HEK293 (cell line): ENCODE measurements around the gene LRRC8B.

ENCODE experiments used
- EGR2 ChIP-seq: fragments of 450-650 bp; formaldehyde crosslinking; IDR thresholded peaks from 2 replicates; pipeline ENCODE4 v1.5.1; 2016; ENCODE audit warnings: low read depth, missing biosample characterization, missing genetic modification characterization
- FEZF1 ChIP-seq: fragments of 450-650 bp; formaldehyde crosslinking; IDR thresholded peaks from 2 replicates; pipeline ENCODE4 v1.5.1; 2016; ENCODE audit warnings: missing biosample characterization, missing genetic modification characterization
- HOXA7 ChIP-seq: sonication (generic); formaldehyde crosslinking; IDR thresholded peaks from 2 replicates; pipeline ENCODE4 v1.8.1; 2022; ENCODE audit warnings: missing genetic modification reagents, borderline replicate concordance
- HOXD13 ChIP-seq: sonication (generic); formaldehyde crosslinking; IDR thresholded peaks from 2 replicates; pipeline ENCODE4 v1.8.0; 2022; ENCODE audit warnings: missing genetic modification reagents, borderline replicate concordance
- PRDM4 ChIP-seq: fragments of 450-650 bp; formaldehyde crosslinking; IDR thresholded peaks from 2 replicates; pipeline ENCODE4 v1.5.1; 2017; ENCODE audit warnings: missing biosample characterization, missing genetic modification characterization
- RBAK ChIP-seq: fragments of 450-650 bp; formaldehyde crosslinking; IDR thresholded peaks from 2 replicates; pipeline ENCODE4 v1.5.1; 2016; ENCODE audit warnings: missing biosample characterization, missing genetic modification characterization
- REPIN1 ChIP-seq: fragments of 450-650 bp; formaldehyde crosslinking; IDR thresholded peaks from 2 replicates; pipeline ENCODE4 v1.5.1; 2017; ENCODE audit warnings: missing biosample characterization, missing genetic modification characterization, low read depth
- SP3 ChIP-seq: fragments of 450-650 bp; formaldehyde crosslinking; IDR thresholded peaks from 2 replicates; pipeline ENCODE4 v1.5.1; 2016; ENCODE audit warnings: missing biosample characterization, missing genetic modification characterization
- ZBTB17 ChIP-seq: fragments of 450-650 bp; formaldehyde crosslinking; IDR thresholded peaks from 2 replicates; pipeline ENCODE4 v1.5.1; 2016; ENCODE audit warnings: missing biosample characterization, missing genetic modification characterization
- ZNF169 ChIP-seq: fragments of 450-650 bp; formaldehyde crosslinking; IDR thresholded peaks from 2 replicates; pipeline ENCODE4 v1.5.1; 2016; ENCODE audit warnings: missing biosample characterization, missing genetic modification characterization
- ZNF174 ChIP-seq: fragments of 450-650 bp; formaldehyde crosslinking; IDR thresholded peaks from 2 replicates; pipeline ENCODE4 v1.5.0; 2017; ENCODE audit warnings: missing biosample characterization, mild to moderate bottlenecking, missing genetic modification characterization
- ZNF184 ChIP-seq: fragments of 450-650 bp; IDR thresholded peaks from 2 replicates; pipeline ENCODE4 v1.5.1; 2018; ENCODE audit warnings: missing biosample characterization, mild to moderate bottlenecking, missing genetic modification characterization
- ZNF2 ChIP-seq: fragments of 450-650 bp; formaldehyde crosslinking; IDR thresholded peaks from 2 replicates; pipeline ENCODE4 v1.5.1; 2016; ENCODE audit warnings: missing biosample characterization, missing genetic modification characterization
- ZNF266 ChIP-seq: fragments of 450-650 bp; formaldehyde crosslinking; IDR thresholded peaks from 2 replicates; pipeline ENCODE4 v1.5.1; 2016; ENCODE audit warnings: missing biosample characterization, missing genetic modification characterization, low read depth
- ZNF391 ChIP-seq: fragments of 450-650 bp; formaldehyde crosslinking; IDR thresholded peaks from 2 replicates; pipeline ENCODE4 v1.5.1; 2016; ENCODE audit warnings: low read depth, missing biosample characterization, missing genetic modification characterization, borderline replicate concordance
- ZNF394 ChIP-seq: fragments of 450-650 bp; formaldehyde crosslinking; IDR thresholded peaks from 2 replicates; pipeline ENCODE4 v1.5.1; 2016; ENCODE audit warnings: missing biosample characterization, missing genetic modification characterization, mild to moderate bottlenecking, moderate library complexity, borderline replicate concordance
- ZNF449 ChIP-seq: fragments of 450-650 bp; formaldehyde crosslinking; IDR thresholded peaks from 2 replicates; pipeline ENCODE4 v1.5.1; 2017; ENCODE audit warnings: missing biosample characterization, mild to moderate bottlenecking, missing genetic modification characterization, moderate library complexity
- ZNF510 ChIP-seq: fragments of 450-650 bp; formaldehyde crosslinking; IDR thresholded peaks from 2 replicates; pipeline ENCODE4 v1.5.1; 2018; ENCODE audit warnings: mild to moderate bottlenecking, missing genetic modification characterization, missing biosample characterization; ENCODE audit not compliant: insufficient replicate concordance
- ZNF558 ChIP-seq: fragments of 450-650 bp; formaldehyde crosslinking; IDR thresholded peaks from 2 replicates; pipeline ENCODE4 v1.5.1; 2016; ENCODE audit warnings: missing biosample characterization, missing genetic modification characterization
- ZNF610 ChIP-seq: fragments of 450-650 bp; formaldehyde crosslinking; IDR thresholded peaks from 2 replicates; pipeline ENCODE4 v1.5.1; 2016; ENCODE audit warnings: missing biosample characterization, missing genetic modification characterization, borderline replicate concordance
- ZNF624 ChIP-seq: fragments of 450-650 bp; formaldehyde crosslinking; IDR thresholded peaks from 2 replicates; pipeline ENCODE4 v1.5.1; 2017; ENCODE audit warnings: missing biosample characterization, missing genetic modification characterization
- ZNF645 ChIP-seq: fragments of 450-650 bp; formaldehyde crosslinking; IDR thresholded peaks from 2 replicates; pipeline ENCODE4; 2016; ENCODE audit warnings: missing biosample characterization, missing genetic modification characterization
- ZNF660 ChIP-seq: fragments of 450-650 bp; IDR thresholded peaks from 2 replicates; pipeline ENCODE4 v1.5.1; 2018; ENCODE audit warnings: missing biosample characterization, mild to moderate bottlenecking, missing genetic modification characterization
- ZNF785 ChIP-seq: fragments of 450-650 bp; formaldehyde crosslinking; IDR thresholded peaks from 2 replicates; pipeline ENCODE4 v1.5.1; 2016; ENCODE audit warnings: missing biosample characterization, missing genetic modification characterization
- ZNF791 ChIP-seq: fragments of 450-650 bp; formaldehyde crosslinking; IDR thresholded peaks from 2 replicates; pipeline ENCODE4 v1.5.1; 2016; ENCODE audit warnings: missing biosample characterization, missing genetic modification characterization
- ZNF792 ChIP-seq: fragments of 450-650 bp; formaldehyde crosslinking; IDR thresholded peaks from 2 replicates; pipeline ENCODE4 v1.5.1; 2016; ENCODE audit warnings: missing biosample characterization, missing genetic modification characterization
- TF ChIP-seq, protein P1 (sequence below): sonication (generic); formaldehyde crosslinking; IDR thresholded peaks from 2 replicates; pipeline ENCODE4 v1.8.1; 2022; ENCODE audit warnings: mild to moderate bottlenecking, moderate library complexity, missing genetic modification reagents
- TF ChIP-seq, protein P2 (sequence below): fragments of 450-650 bp; formaldehyde crosslinking; IDR thresholded peaks from 2 replicates; pipeline ENCODE4 v1.5.1; 2016; ENCODE audit warnings: missing biosample characterization, missing genetic modification characterization
- TF ChIP-seq, protein P3 (sequence below): fragments of 450-650 bp; formaldehyde crosslinking; IDR thresholded peaks from 2 replicates; pipeline ENCODE4 v1.5.1; 2016; ENCODE audit warnings: missing biosample characterization, missing genetic modification characterization
- TF ChIP-seq, protein P4 (sequence below): fragments of 450-650 bp; formaldehyde crosslinking; IDR thresholded peaks from 2 replicates; pipeline ENCODE4 v1.5.1; 2016; ENCODE audit warnings: missing biosample characterization, missing genetic modification characterization

Gene LRRC8B

DNA sequence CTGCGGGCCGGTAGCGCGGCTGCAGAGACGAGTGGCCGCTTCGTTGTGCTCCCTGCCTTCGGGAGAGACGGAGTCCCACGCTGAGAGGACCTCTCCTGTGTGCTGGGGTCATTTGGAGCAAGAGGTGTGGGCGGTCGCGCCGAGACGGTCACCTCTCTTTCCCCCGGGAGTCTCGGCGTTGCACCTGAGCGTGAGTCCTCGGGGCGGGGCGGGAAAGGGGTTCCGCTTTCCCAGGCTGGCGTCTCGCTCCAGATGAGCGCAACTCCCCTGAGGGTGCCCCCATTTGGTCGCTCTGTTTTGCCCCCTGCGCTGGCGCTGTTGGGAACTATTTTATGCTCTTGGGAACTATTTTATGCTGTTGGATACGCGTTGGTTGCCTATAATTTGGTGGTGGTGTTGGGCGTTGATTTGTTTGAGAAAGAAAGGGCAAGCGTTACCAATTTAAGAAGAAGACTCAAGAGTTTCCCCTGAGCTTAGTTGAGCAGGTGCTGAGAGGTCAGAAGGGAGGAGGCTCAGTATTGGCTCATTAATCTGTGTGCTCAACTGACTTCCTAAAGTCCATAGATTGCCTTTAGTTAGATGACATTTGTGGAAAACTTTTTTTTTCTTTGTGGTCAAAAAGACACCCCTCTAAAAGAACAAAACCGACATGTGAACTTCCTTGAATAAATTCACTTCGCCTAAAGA, 683 bp downstream of the LRRC8B start (continued):
- TF ChIP-seq ZNF792 (tag by site-specific recombination) (peak; percentile 55; the same call in 1 of the 2 replicates), ZNF184 (tag by site-specific recombination) (no peak), ZNF449 (no peak), RBAK (tag by site-specific recombination) (no peak), ZNF2 (peak; percentile 49), EGR2 (tag by site-specific recombination) (peak; percentile 23; the same call in 1 of the 2 replicates), SP3 (tag by site-specific recombination) (no peak), ZNF785 (tag by site-specific recombination) (no peak), PRDM4 (tag by site-specific recombination) (no peak), ZNF169 (tag by site-specific recombination) (no peak), ZNF391 (tag by site-specific recombination) (no peak; the same call in 1 of the 2 replicates), REPIN1 (tag by site-specific recombination) (no peak), HOXD13 (CRISPR knock-in tag) (no peak), ZNF610 (0 out of 2 replicates have a peak, but pooled peaks have one; percentile 8), ZNF645 (tag by site-specific recombination) (0 out of 2 replicates have a peak, but pooled peaks have one; percentile 13), ZNF791 (tag by site-specific recombination) (no peak), ZNF624 (tag by site-specific recombination) (no peak), ZBTB17 (tag by site-specific recombination) (peak; percentile 9; the same call in 1 of the 2 replicates), ZNF558 (tag by site-specific recombination) (no peak), ZNF510 (no peak), ZNF394 (tag by site-specific recombination) (0 out of 2 replicates have a peak, but pooled peaks have one; percentile 28), ZNF174 (tag by site-specific recombination) (no peak), ZNF266 (tag by site-specific recombination) (no peak), FEZF1 (no peak), HOXA7 (no peak), ZNF660 (no peak)
- TF ChIP-seq, protein P1, sequence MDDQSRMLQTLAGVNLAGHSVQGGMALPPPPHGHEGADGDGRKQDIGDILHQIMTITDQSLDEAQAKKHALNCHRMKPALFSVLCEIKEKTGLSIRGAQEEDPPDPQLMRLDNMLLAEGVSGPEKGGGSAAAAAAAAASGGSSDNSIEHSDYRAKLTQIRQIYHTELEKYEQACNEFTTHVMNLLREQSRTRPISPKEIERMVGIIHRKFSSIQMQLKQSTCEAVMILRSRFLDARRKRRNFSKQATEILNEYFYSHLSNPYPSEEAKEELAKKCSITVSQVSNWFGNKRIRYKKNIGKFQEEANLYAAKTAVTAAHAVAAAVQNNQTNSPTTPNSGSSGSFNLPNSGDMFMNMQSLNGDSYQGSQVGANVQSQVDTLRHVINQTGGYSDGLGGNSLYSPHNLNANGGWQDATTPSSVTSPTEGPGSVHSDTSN: no peak
- TF ChIP-seq, protein P2, sequence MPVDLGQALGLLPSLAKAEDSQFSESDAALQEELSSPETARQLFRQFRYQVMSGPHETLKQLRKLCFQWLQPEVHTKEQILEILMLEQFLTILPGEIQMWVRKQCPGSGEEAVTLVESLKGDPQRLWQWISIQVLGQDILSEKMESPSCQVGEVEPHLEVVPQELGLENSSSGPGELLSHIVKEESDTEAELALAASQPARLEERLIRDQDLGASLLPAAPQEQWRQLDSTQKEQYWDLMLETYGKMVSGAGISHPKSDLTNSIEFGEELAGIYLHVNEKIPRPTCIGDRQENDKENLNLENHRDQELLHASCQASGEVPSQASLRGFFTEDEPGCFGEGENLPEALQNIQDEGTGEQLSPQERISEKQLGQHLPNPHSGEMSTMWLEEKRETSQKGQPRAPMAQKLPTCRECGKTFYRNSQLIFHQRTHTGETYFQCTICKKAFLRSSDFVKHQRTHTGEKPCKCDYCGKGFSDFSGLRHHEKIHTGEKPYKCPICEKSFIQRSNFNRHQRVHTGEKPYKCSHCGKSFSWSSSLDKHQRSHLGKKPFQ (tag by site-specific recombination): no peak
- TF ChIP-seq, protein P3, sequence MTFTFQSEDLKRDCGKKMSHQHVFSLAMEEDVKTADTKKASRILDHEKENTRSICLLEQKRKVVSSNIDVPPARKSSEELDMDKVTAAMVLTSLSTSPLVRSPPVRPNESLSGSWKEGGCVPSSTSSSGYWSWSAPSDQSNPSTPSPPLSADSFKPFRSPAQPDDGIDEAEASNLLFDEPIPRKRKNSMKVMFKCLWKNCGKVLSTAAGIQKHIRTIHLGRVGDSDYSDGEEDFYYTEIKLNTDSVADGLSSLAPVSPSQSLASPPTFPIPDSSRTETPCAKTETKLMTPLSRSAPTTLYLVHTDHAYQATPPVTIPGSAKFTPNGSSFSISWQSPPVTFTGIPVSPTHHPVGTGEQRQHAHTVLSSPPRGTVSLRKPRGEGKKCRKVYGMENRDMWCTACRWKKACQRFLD (tag by site-specific recombination): no peak
- TF ChIP-seq, protein P4, sequence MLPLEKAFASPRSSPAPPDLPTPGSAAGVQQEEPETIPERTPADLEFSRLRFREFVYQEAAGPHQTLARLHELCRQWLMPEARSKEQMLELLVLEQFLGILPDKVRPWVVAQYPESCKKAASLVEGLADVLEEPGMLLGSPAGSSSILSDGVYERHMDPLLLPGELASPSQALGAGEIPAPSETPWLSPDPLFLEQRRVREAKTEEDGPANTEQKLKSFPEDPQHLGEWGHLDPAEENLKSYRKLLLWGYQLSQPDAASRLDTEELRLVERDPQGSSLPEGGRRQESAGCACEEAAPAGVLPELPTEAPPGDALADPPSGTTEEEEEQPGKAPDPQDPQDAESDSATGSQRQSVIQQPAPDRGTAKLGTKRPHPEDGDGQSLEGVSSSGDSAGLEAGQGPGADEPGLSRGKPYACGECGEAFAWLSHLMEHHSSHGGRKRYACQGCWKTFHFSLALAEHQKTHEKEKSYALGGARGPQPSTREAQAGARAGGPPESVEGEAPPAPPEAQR (tag by site-specific recombination): no peak
